ENCODE results near the gene ZNF414. TPM values are rescaled to one million over a fixed set of nuclear protein-coding genes. Genes with fewer than 3 reads are reported as not detected.

ZNF414 gene
- total RNA-seq, 2 experiments from 2014 or later, result 21.6 to 24.0 TPM

- Mint-ChIP-seq H3K27ac (peak overlapping the region; percentile 93), H3K36me3 (ENCODE audit: low read depth) (peaks cover 48% of the 10 kb centered on the region), H3K4me3 (no peak overlapping the region), H3K27me3 (no peaks in the 10 kb centered on the region), H3K4me1 (ENCODE audit: low read depth) (peaks cover 39% of the 10 kb centered on the region), H3K9me3 (no peaks in the 10 kb centered on the region)
- intact Hi-C loops (cut with micrococcal nuclease), result no loop called here
- DNase-seq, result no peak
- no peak for TF ChIP-seq CTCF (IDR thresholded peaks at IDR 0.05)
- CTCF ChIA-PET, result interaction anchor here (1.8 to 3.9 kb wide), 3 partner anchors 17 to 91 kb away, joined by 7 to 39 read pairs (median 8); partner anchors contain the start of gene MYO1F
- no peak for ATAC-seq
- POLR2A ChIA-PET, result interaction anchor here (1.7 to 2.4 kb wide), 3 partner anchors 17 to 88 kb away, joined by 5 to 15 read pairs (median 6); partner anchors contain the start of genes MYO1F and ZNF414
Observed at GRCh38 chr19:8488365-8488764, 25.6 kb downstream of the ZNF414 start.

GRCh38 chr19:8487137-8487851 is 26.7 kb downstream of the ZNF414 start:
- Mint-ChIP-seq H3K9me3 (no peaks in the 10 kb centered on the region), H3K27me3 (no peaks in the 10 kb centered on the region), H3K27ac (peak overlapping the region; percentile 93), H3K36me3 (ENCODE audit: low read depth) (peaks cover 57% of the 10 kb centered on the region), H3K4me1 (ENCODE audit: low read depth) (peaks cover 40% of the 10 kb centered on the region), H3K4me3 (peak overlapping the region; percentile 12)
- TF ChIP-seq CTCF (IDR thresholded peaks at IDR 0.05), result no peak
- ATAC-seq (peak; percentile 83), DNase-seq (peak; percentile 81)
- intact Hi-C loops (cut with micrococcal nuclease), result no loop called here
- ChIA-PET CTCF (interaction anchor here (0.7 to 3.9 kb wide), 11 partner anchors 9 to 99 kb away, joined by 3 to 39 read pairs (median 3); partner anchors contain the start of gene MYO1F), POLR2A (interaction anchor here (0.8 to 2.4 kb wide), 8 partner anchors 9 to 543 kb away, joined by 3 to 15 read pairs (median 4); partner anchors contain the start of genes MYO1F and ZNF414)

GRCh38 chr19:8486661-8487136 is 27.3 kb downstream of the ZNF414 start:
- POLR2A ChIA-PET, result interaction anchor here (0.8 to 2.4 kb wide), 6 partner anchors 22 to 542 kb away, joined by 3 to 15 read pairs (median 4); partner anchors contain the start of genes MYO1F and ZNF414
- Mint-ChIP-seq H3K9me3 (no peaks in the 10 kb centered on the region), H3K27me3 (no peaks in the 10 kb centered on the region), H3K36me3 (ENCODE audit: low read depth) (peaks cover 62% of the 10 kb centered on the region), H3K27ac (peak overlapping the region; percentile 93), H3K4me3 (peak overlapping the region; percentile 12), H3K4me1 (ENCODE audit: low read depth) (peaks cover 44% of the 10 kb centered on the region)
- CTCF ChIA-PET, result interaction anchor here (0.8 to 3.9 kb wide), 7 partner anchors 19 to 92 kb away, joined by 3 to 39 read pairs (median 6); partner anchors contain the start of gene MYO1F
- DNase-seq (no peak), ATAC-seq (no peak)
- intact Hi-C loops (cut with micrococcal nuclease), result no loop called here
- no peak for TF ChIP-seq CTCF (IDR thresholded peaks at IDR 0.05)

GRCh38 chr19:8485561-8486371 is 28.2 kb downstream of the ZNF414 start:
- ChIA-PET POLR2A (interaction anchor here (1.5 to 2.4 kb wide), 2 partner anchors 28 to 93 kb away, joined by 3 to 15 read pairs; partner anchors contain the start of gene ZNF414), CTCF (interaction anchor here (1.1 to 3.9 kb wide), 3 partner anchors 34 to 93 kb away, joined by 3 to 39 read pairs (median 8); partner anchors contain the start of gene MYO1F)
- H3K27ac Mint-ChIP-seq, result peak overlapping the region; percentile 93
- peaks cover 71% of the 10 kb centered on the region for H3K36me3 Mint-ChIP-seq (ENCODE audit: low read depth)
- ATAC-seq (no peak), DNase-seq (no peak)
- TF ChIP-seq CTCF (IDR thresholded peaks at IDR 0.05), result no peak
- H3K27me3 Mint-ChIP-seq, result no peaks in the 10 kb centered on the region
- no peak overlapping the region for H3K4me3 Mint-ChIP-seq
- peaks cover 53% of the 10 kb centered on the region for H3K4me1 Mint-ChIP-seq (ENCODE audit: low read depth)
- intact Hi-C loops (cut with micrococcal nuclease), result no loop called here
- H3K9me3 Mint-ChIP-seq, result no peaks in the 10 kb centered on the region
